Measurements from ENCODE around the gene C12orf60.
A peak's percentile ranks its signal among the peaks of the same experiment; 100 is the strongest.
"Not testable (repeated sequence)": the region's sequence is repeated elsewhere in the genome, so short reads cannot be mapped to it uniquely, and the experiment has no call there.

The C12orf60 gene, protein sequence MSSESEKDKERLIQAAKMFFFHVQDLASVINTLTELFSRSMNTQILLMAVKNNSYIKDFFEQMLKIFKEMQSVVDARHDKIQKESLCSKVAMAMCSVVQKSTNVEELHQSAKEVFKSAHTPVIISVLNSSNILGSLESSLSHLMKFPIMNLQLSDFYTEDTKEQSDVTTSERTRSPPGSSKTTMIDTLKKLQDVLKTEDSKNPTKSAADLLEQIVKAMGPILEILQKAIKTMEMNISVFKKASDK

DNA sequence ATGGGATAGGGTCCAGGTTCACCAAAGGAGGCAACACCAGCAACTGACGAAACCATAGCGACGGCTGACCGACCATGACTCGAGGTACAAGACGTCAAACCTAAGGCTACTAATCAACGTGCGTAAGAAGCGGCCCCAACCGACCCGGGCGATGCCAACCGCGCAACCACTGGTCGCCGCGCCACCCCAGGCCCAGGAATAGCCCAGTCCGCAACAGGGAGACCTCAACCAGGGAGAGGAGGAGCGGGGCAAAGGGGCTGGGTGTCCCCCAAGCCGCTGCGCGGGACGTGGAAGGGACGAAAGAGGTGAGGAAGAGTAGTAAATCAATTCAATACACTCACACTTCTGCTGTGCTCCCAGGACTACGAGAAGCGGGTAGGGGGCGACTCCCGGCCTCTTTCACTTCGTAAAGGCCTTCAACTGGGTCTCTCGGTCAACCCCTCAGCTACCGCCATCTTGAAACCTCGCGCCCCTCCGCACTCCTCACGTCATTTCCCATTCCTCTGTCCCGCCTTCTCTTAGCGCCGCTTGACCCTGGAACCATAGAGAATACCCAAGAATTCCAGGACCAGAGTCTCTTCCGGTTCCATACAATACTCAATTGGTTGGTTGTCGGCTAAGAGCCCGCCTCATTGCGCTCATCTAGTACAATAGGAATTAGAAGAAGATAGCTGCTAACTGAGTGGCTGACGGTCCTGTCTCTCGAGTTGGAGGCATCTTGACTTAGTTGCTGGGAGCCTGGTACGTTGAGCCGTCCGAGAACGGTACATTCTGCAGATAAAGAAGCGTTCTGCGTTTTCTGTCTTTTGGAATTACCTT is at the start of gene C12orf60, which contains the start of gene WBP11:
Gene C12orf60, plus strand, starts transcription at position 660 of the 819 bp plus-strand sequence. CDS start 19,266 bp downstream, outside the sequence.
Gene WBP11, minus strand, starts transcription at position 468 of the 819 bp plus-strand sequence. CDS start 2,095 bp downstream, outside the sequence.
- peak; percentile 99 for DNase-seq (ENCODE audit: low read depth)

DNA sequence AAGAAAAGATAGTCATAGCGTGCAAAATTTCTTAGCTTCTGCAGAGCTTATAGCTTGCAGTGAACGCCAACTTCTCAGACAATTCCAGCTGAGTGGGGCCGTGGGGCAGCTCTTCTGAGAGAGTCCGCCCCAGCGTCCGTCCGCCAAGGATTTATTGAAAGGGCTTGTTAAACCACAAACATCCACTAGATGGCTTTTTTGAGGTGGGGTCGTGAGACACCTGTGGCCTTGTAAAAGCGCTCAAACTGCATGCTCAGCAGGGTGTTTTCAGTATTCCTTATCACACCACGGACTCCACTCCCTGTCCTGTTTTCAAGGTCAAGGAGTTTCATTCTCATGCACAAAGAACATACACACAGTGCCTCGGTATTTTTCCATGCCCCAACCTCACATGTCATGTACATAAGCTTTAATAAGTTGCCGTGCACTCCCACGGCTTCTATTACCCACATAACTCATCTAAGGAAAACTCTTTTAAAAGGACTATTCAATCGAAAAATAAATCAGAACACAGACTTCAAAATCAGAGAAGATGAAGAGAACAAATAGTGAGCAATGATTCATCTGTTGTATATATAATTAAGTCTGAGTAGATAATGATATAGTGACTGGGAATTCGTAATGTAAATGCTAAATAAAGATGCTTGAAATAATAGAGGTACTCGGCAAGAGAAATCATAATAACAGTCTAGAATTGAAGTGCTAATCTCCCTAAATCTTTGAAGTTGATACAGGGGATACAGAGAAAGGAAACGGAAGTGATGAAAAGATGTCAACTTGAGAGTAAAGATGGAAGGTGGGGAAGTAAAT is 46.9 kb upstream of the C12orf60 start:
- no peak for DNase-seq (ENCODE audit: low read depth)

DNA sequence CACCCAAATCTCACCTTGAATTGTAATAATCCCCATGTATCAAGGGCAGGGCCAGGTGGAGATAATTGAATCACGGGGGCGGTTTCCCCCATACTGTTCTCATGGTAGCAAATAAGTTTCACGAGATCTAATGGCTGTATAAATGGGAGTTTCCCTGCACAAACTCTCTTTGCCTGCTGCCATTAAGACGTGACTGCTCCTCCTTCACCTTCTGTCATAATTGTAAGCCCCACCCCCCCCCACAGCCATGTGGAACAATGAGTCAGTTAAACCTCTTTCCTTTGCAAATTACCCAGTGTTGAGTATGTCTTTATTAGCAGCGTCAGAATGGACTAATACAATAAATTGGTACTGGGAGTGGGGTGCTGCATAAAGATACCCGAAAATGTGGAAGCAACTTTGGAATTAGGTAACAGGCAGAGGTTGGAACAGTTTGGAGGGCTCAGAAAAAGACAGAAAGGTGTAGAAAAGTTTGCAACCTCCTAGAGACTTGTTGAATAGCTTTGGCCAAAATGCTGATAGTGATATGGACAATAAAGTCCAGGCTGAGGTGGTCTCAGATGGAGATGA is 43.7 kb upstream of the C12orf60 start:
- not testable (repeated sequence) for DNase-seq (ENCODE audit: low read depth)

DNA sequence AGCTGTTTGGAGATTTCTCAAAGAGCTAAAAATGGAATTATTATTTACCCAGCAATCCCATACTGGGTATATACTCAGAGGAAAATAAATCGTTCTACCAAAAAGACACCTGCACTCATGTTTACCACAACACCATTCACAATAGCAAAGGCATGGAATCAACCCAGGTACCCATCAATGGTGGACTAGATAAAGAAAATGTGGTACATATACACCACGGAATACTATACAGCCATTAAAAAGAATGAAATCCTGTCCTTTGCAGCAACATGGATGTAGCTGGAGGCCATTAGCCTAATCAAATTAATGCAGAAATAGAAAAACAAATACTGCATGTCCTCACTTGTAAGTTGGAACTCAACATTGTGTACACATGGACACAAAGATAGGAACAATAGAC is 38.1 kb upstream of the C12orf60 start:
- DNase-seq (ENCODE audit: low read depth) = no peak

DNA sequence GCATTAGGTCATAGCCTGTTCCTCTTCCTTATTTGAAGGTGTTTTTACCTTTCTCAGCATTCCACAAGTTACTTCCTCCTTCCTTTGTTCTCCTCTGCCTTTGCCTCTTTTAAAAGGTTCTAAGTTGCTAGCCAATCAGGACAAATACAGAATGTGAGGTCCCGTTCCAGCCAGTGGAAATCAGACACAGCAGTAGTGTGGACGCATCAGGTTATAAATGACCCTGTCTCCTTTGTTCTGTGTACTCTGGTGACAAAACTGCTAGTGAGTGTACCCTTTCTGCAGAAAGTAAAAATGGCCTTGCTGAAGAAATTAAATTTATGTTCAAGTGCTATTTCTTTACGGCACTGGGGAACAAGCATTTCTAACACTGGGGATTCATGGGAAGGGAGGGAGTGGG is 37.5 kb upstream of the C12orf60 start:
- not testable (repeated sequence) for DNase-seq (ENCODE audit: low read depth)

DNA sequence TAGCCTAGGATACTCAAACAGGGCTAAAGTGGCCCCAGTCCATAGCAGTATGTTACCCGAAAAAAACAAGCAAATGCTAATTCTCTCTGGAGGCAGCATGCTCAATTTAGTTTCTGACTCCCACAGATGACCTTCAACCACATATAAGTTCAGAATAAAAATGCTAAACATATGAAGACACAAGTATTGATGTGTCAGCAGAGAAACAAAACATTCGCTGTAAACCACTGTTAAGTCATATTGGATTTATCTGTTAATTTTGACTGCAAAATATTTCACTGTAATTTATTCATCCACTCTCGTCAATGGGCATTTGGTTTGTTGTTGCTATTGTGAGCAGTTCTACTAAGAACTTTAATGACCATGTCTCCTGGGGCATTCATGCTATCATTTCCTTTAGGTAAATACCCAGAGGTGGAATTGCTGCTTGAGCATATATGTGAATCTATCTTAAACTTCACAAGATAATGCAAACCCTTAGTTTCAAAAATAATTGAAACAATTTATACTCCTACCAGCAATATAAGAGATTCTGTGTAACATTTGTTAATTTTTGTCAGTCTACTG is 36.7 kb upstream of the C12orf60 start:
- no peak for DNase-seq (ENCODE audit: low read depth)

DNA sequence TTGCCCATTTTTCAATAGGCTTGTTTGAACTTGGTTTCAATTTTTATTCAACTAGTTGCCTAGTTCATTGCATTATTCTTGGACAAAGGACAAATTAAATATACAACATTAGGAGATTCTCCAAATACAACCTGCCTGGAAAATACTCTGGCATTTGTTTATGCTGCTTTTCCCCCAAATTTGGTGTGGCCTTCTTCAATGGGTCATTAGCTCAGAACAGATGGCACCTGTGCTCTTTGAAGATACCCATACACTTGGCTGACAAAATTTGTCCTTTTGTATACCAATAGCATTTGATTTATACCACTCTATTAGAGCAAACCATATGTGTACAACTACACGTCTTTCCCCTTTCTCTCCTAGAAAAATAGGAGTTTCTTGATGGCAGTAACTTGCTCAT is 35.9 kb upstream of the C12orf60 start:
- DNase-seq (ENCODE audit: low read depth) = no peak

DNA sequence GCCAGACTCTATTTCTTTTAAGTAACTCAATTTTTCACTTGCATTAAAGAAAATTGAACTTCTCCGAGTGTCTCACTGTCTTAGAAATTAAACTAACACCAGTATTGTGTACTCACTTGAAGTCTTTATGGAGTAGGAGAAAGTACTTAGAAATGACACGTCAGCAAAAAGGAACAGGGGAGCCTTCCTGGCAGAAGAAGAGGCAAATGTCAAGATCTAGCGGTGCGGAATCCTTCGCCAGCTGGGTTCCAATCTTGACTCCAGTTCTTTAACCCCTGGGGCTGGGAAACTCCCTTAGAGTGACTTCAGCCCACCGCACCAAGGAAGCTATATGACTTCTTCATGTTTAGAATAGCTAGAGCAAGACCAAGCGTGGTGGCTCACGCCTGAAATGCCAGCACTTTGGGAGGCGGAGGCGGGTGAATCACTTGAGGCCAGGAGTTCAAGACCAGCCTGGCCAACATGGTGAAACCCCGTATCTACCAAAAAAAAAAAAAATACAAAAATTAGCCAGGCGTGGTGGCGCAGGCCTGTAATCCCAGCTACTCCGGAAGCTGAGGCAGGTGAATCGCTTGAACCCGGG is 34.6 kb upstream of the C12orf60 start:
- no peak for DNase-seq (ENCODE audit: low read depth)

DNA sequence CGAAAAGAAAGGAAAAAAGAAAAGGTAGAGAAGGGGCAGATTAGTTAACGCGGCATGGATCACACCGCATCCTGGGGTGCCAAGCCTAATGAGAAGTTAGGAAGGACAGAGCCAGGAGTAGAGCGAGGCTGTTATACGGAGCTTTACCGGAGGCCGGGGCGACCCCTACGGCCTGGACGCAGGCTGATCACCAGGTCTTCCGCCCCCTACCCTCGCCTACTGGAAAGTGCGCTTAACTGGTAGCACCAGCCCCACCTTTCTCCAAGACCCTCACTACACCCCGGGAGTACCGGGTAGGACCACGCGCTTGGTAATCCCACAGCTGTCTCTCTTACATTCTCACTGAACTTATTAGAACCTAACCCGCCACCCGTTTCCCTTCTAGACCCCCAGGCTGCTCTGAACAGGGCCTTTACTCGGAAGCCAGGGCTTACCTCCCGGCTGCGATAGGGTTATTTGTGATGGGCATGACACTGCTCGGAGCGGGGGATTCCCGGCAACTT is 34.0 kb upstream of the C12orf60 start:
- DNase-seq (ENCODE audit: low read depth) = no peak

DNA sequence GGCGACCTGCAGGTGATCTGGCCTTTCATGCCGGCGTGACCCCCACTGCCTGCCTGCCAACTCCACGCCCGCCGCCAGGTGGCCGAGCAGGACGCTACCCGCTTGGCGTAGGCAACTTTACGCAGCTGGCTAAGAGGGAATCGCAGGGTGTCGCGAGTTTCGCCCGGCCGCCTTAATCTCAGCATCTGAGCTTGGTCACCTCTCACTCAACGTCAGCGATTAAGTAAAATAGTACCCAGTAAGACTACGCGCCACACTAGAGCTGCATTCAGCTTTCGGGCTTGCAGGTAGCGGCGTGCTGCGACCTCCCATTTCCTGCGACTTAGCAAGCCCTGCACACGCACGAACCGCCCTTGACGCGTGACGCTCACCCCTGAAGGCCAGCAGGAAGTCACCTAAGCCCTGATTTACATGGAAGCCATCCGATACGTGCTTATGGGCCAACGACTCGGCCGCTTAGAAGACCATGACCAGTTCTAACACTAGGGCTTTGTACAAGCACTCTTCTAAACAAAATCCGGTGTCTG is 33.4 kb upstream of the C12orf60 start:
- DNase-seq (ENCODE audit: low read depth) = peak; percentile 27

DNA sequence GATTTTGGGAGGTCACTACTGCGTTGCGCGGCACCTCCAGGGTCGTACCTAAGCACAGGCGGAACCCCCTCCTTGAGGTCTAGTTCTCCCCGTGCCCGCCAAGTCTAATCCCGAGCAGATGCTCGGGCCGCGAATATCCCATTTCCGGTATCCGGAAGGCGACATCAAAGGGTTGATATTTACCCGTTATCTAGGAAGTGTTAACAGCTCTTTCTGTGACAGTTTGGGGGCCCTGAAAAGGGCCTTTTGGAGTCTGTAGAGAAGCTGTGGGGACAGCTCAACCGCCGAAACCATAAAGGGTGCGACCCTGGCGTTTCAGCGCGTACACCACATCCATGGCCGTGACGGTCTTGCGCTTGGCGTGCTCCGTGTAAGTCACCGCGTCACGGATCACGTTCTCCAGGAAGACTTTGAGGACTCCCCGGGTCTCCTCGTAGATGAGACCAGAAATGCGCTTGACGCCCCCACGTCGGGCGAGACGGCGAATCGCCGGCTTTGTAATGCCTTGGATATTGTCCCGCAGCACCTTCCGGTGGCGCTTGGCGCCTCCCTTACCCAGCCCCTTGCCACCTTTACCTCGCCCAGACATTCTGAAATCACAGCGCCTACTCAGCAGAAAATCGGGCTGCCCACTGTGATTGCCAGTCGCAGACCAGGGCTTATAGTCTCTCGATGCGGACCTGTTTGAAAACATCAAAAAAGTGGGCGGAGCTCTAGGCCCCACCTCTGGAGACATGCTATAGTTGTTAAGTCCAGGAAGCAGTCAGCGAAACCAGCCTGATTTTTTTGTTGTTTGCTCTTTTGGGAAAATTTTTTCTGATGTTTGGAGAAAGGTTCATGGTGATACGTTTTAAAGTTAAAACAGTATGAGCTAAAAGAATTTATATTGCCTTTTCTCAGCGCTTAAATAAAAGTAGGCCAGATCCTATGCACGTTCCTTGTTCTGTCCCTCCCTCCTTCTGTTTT is 32.7 kb upstream of the C12orf60 start:
- DNase-seq (ENCODE audit: low read depth) = peak; percentile 78

DNA sequence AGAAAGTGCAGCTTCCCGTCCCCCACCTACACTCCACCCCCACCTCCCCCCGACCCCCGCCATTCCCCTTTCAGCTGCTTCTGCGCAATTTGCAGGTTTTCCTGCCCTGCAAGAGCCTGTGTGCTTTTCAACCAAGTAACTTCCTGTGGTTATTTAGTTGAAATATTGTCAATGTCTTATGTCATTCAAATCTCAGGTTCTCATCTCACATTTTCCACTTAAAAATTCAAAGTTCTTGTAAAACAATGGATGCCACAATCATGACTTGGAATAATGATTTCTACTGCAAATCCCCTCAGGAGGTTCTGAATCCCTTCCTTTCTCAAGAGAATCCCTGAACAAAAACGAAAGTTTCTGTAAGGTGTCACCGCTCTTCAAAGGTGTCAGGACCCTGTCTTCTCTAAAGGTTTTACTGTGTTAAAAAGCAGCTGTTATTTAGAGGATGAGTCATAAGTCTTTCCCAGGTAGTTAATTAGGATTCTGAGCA is 31.8 kb upstream of the C12orf60 start:
- no peak for DNase-seq (ENCODE audit: low read depth)

DNA sequence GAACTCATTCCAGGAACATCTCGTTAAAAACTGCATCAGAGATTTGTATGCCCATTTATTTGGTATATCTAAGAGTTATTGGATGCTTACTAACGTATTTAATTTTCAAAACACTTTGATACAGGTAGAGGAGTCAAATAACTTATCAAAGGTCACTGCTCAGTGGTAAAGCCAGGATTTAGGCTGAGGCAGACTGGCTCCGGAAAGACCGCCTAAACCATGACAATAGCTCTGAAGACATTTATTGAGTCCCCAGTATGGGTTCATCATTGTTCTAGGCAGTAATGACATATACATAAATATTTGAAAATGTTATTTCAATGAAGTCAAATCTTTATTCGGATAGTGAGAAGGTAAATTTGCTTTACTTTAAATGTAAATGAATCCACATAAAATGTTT is 30.5 kb upstream of the C12orf60 start:
- no peak for DNase-seq (ENCODE audit: low read depth)

DNA sequence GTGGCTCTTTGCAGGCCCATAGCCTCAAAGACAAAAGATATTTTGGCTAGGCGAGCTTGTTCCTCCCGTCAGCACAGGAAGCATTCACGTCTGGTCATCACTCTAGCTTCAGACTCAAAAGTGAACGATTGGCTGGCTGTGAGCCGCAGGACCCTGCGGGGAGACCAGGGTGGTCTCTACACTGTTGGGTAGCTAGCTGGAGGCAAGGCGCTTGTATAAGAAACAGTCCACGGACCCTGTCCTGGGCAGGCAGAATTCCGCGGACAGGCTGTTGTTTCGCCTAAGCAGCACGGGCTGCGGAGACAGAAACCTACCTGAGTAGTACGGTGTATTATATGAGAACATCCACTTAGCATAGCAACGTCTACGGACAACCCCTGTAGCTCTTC is 29.8 kb upstream of the C12orf60 start:
- DNase-seq (ENCODE audit: low read depth) = no peak

DNA sequence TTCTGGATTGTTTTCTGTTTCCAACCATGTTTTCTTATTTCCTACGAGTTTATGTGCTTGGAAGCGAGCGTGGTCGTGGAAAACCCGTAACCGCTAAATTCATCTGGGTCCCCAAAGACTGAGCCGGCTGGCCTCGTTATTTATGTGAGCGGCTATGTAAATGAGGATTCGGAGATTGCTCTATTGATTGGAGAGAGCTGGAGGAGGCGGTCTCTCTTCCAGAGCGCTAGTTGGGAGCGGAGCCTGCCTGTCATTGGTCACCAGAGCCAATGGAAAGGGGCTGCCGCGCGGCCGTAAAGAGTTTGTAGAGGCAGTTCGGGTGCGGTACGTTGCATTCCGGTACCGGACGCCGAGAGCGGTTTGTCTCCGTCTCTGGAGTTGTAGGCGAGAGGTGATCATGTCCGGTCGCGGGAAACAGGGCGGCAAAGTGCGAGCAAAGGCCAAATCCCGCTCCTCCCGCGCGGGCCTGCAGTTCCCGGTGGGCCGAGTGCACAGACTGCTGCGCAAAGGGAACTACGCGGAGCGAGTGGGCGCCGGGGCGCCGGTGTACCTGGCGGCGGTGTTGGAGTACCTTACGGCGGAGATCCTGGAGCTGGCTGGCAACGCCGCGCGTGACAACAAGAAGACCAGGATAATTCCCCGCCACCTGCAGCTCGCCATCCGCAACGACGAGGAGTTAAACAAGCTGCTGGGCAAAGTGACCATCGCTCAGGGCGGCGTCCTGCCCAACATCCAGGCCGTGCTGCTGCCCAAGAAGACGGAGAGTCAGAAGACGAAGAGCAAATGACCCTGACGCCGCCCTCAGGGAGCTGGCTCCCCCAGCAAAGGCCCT is 29.2 kb upstream of the C12orf60 start:
- peak; percentile 76 for DNase-seq (ENCODE audit: low read depth)

DNA sequence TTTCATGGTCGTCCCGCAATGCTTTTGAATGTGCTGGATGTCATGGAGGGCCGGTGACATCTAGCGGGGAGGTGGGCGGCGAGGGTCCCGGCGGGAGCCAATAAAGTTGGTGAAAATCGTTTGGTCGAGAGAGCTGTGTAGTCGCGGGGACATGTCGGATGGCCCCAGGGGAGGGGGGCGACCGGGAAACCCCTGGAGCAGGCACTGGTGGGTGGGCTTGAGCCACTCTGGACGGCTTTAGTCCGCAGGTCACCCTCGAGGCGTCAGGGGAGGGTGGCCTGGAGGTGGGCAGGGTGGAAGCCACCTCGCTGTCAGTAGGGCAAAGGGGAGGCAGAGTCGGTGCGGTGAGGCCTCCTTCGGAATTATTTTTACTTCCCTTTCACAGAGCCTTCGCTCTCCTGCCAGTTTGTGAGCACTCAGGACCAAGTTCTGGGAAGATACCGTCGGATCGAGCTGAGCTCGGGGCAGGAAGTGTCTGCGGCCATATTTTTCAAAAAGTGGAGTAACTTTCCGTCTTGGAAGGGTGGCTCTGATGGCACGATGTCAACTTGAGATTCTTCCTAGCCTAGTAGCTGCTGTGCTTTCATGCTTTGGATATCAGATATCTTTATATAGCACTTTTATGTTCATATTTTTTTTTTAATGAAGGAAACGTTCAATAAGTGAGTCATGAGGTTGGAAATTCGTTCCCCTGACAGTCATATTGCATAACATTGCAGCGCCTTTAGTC is 28.4 kb upstream of the C12orf60 start:
- peak; percentile 64 for DNase-seq (ENCODE audit: low read depth)

DNA sequence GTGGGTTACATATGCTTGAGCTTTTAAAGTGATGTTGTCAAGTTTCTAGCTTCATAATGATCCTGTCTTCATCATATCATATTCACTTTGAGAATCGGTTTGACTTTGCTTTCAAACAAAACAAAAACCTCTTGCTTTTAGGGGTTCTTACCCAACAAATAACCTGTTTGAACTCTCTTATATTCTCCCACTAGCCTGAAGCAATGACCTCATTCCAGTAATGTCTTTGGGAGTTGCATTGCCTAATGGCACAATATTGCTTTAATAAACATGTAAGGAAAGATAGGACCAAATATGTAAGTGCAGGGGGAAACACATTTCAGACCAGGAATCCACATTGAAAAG is 27.9 kb upstream of the C12orf60 start:
- no peak for DNase-seq (ENCODE audit: low read depth)

Measured in GM04503 (cell line).